DOHH2 (cell line): Measurements from ENCODE around the gene DHH.

Experiments used
- EZH2phosphoT487 ChIP-seq: fragments of 200-600 bp; sonication (generic); IDR thresholded peaks from 2 replicates; pipeline ENCODE4 v1.6.1; 2017; ENCODE audit warnings: borderline replicate concordance, mild to moderate bottlenecking, antibody characterized with exemption, low read length, moderate library complexity, mixed read lengths
- TF ChIP-seq, protein P1 (sequence below): fragments of 200-600 bp; sonication (generic); IDR thresholded peaks from one replicate; pipeline ENCODE4 v1.5.1; 2014; ENCODE audit warnings: antibody characterized with exemption, mild to moderate bottlenecking, low read depth, low read length; ENCODE audit not compliant: poor library complexity, severe bottlenecking

DNA sequence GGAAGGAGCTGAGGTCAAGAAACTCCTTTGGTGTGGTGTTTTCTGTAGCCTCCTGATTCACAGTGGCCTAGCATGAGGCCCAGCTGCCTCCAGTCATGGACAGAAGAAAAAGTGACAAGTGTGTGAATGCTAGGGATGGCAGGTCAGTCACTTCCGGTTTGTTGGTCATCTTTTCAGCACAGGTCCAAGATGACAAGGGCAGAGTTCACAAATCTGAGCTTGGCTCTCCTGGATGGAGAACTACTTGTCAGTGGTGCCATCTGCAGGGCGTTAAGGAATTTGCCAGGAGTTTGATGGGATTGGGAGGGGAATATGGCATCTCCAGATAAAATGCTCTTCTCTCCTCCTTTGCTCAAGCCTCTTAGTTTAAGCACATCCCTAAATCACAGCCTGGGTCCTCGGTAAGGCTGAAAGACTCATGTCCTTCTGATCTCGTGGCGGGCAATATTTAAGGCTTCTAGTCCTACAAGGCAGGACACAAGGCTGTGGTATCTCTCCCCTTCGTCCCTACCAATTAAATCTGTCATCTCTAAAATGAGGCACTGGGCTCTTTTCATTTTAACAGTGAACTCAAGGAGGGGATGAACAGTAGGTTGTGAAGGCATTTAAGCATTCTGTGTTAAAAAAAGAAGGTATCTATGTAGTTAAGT lies 26.6 kb upstream of the DHH start:
- TF ChIP-seq, protein P1, sequence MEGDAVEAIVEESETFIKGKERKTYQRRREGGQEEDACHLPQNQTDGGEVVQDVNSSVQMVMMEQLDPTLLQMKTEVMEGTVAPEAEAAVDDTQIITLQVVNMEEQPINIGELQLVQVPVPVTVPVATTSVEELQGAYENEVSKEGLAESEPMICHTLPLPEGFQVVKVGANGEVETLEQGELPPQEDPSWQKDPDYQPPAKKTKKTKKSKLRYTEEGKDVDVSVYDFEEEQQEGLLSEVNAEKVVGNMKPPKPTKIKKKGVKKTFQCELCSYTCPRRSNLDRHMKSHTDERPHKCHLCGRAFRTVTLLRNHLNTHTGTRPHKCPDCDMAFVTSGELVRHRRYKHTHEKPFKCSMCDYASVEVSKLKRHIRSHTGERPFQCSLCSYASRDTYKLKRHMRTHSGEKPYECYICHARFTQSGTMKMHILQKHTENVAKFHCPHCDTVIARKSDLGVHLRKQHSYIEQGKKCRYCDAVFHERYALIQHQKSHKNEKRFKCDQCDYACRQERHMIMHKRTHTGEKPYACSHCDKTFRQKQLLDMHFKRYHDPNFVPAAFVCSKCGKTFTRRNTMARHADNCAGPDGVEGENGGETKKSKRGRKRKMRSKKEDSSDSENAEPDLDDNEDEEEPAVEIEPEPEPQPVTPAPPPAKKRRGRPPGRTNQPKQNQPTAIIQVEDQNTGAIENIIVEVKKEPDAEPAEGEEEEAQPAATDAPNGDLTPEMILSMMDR, result peak; percentile 39
- TF ChIP-seq EZH2phosphoT487, result no peak
